GM12878 (cell line): ENCODE measurements around the gene DCTN5. TPM values are rescaled to one million over a fixed set of nuclear protein-coding genes. Genes with fewer than 3 reads are reported as not detected.

Experiments
- ATAC-seq: fragments of 200-7000 bp; cut with Tn5 transposase; 3 replicates; pipeline ENCODE4 v1.9.1; 2020; ENCODE audit warnings: mild to moderate bottlenecking, moderate library complexity
- BruUV-seq: library from RNA; stranded (reverse); fragments of 400-500 nt; replicated peaks from 2 replicates; lab custom pipeline; 2021; lab: Mats Ljungman, UMichigan
- CTCF ChIA-PET: fragments of 300-600 bp; sonication (Branson Sonifier 250); formaldehyde crosslinking; extraction: SDS; loops from one replicate; lab custom pipeline; 2021; ENCODE audit warnings: inconsistent platforms; lab: Yijun Ruan, JAX
- POLR2A ChIA-PET: fragments of 350-600 bp; formaldehyde crosslinking; extraction: SDS; loops from one replicate; lab custom pipeline; 2021; ENCODE audit warnings: inconsistent platforms; lab: Charles Lee
- RAD21 ChIA-PET: fragments of 300-600 bp; sonication (Branson Sonifier 250); formaldehyde crosslinking; loops from one replicate; lab custom pipeline; 2023; ENCODE audit warnings: antibody characterized with exemption; ENCODE audit not compliant: unreplicated experiment; lab: Charles Lee
- SMC1A ChIA-PET: fragments of 300-600 bp; sonication (Branson Sonifier 250); formaldehyde crosslinking; loops from one replicate; lab custom pipeline; 2023; ENCODE audit not compliant: unreplicated experiment, uncharacterized antibody; lab: Charles Lee
- DNase-seq: peaks from one replicate; pipeline ENCODE4 v3.0.0-alpha.2; 2011; ENCODE audit warnings: low read depth, low spot score
- FAIRE-seq: peaks from 3 replicates; lab custom pipeline; 2011; peaks lifted over from hg19 to GRCh38; lab: Jason Lieb, UNC
- H2AFZ ChIP-seq: 2 replicates; pipeline ENCODE4 v1.6.0; 2011; ENCODE audit warnings: low read depth, low read length, control low read depth; ENCODE audit not compliant: control insufficient read depth
- H3K27ac ChIP-seq: 2 replicates; pipeline ENCODE4 v1.5.1; 2011; ENCODE audit warnings: control low read depth; ENCODE audit not compliant: control insufficient read depth, insufficient read depth
- H3K27me3 ChIP-seq, 2 experiments: replicated peaks in 1 of 2; 2 replicates each; pipeline versions ENCODE4 v1.6.0 to v1.6.1; 2011; ENCODE audit warnings: low read length in 1 of 2; ENCODE audit not compliant: control insufficient read depth in 2 of 2, insufficient read depth in 2 of 2
- H3K36me3 ChIP-seq, 2 experiments: 2 replicates each; pipeline ENCODE4 v1.5.1; 2011; ENCODE audit warnings: low read length in 1 of 2; ENCODE audit not compliant: control insufficient read depth in 2 of 2, insufficient read depth in 2 of 2
- H3K4me1 ChIP-seq: 2 replicates; pipeline ENCODE4 v1.6.1; 2011; ENCODE audit warnings: mild to moderate bottlenecking, low read length, moderate library complexity, mixed read lengths; ENCODE audit not compliant: control insufficient read depth, insufficient read depth
- H3K4me2 ChIP-seq: 2 replicates; pipeline ENCODE4 v1.6.0; 2011; ENCODE audit warnings: control low read depth; ENCODE audit not compliant: control insufficient read depth, insufficient read depth
- H3K4me3 ChIP-seq: fragments of 200-600 bp; sonication (generic); 2 replicates; pipeline ENCODE4 v1.5.1; 2016
- H3K79me2 ChIP-seq: 2 replicates; pipeline ENCODE4 v1.6.0; 2011; ENCODE audit warnings: low read length; ENCODE audit not compliant: control insufficient read depth, insufficient read depth
- H3K9ac ChIP-seq: 2 replicates; pipeline ENCODE4 v1.8.0; 2011; ENCODE audit warnings: low read length, control low read depth, mixed read lengths; ENCODE audit not compliant: control insufficient read depth, insufficient read depth
- H3K9me3 ChIP-seq: replicated peaks from 3 replicates; pipeline ENCODE4 v1.5.1; 2011; ENCODE audit warnings: mild to moderate bottlenecking, low read length; ENCODE audit not compliant: control insufficient read depth, insufficient read depth
- H4K20me1 ChIP-seq: 2 replicates; pipeline ENCODE4 v1.6.0; 2011; ENCODE audit not compliant: control insufficient read depth, insufficient read depth
- EGR1 ChIP-seq, 2 experiments: IDR thresholded peaks; 1 replicate in 1 of 2; 2 replicates in 1 of 2; pipeline ENCODE4 v1.6.1; 2011 to 2012; ENCODE audit warnings: low read depth in 2 of 2, low read length in 2 of 2, borderline replicate concordance in 1 of 2, mild to moderate bottlenecking in 1 of 2, moderate library complexity in 1 of 2
- FOS ChIP-seq: IDR thresholded peaks from 3 replicates; pipeline ENCODE4 v1.6.1; 2011; ENCODE audit warnings: borderline replicate concordance; ENCODE audit not compliant: insufficient read length; ENCODE audit errors: extremely low read depth
- FOXM1 ChIP-seq: IDR thresholded peaks from 2 replicates; pipeline ENCODE4 v1.6.1; 2012; ENCODE audit warnings: low read depth, mild to moderate bottlenecking, inconsistent platforms, low read length, moderate library complexity
- HCFC1 ChIP-seq: fragments of 150-350 bp; IDR thresholded peaks from 2 replicates; pipeline ENCODE4 v1.6.1; 2014; ENCODE audit warnings: low read length
- MEF2B ChIP-seq: fragments of 450-650 bp; IDR thresholded peaks from 2 replicates; pipeline ENCODE4 v1.6.1; 2018; ENCODE audit warnings: mild to moderate bottlenecking, moderate library complexity; ENCODE audit not compliant: partially characterized antibody, poor library complexity, severe bottlenecking
- RB1 ChIP-seq: fragments of 450-650 bp; formaldehyde crosslinking; IDR thresholded peaks from 2 replicates; pipeline ENCODE4 v1.6.1; 2017; ENCODE audit warnings: mild to moderate bottlenecking, borderline replicate concordance
- WGBS: methylation state at CpG from one replicate; pipeline ENCODE4 v1.1.6; 2016; ENCODE audit warnings: low lambda C conversion rate; ENCODE audit not compliant: insufficient replicate concordance, insufficient coverage; ENCODE audit errors: missing lambda C conversion rate; 5-methylcytosine and 5-hydroxymethylcytosine counted together
- in situ Hi-C: fragments of 300-500 bp; cut with MboI; formaldehyde crosslinking; loops from 9 replicates; pipeline ENCODE4 v1.14.3; 2018; ENCODE audit warnings: mixed read lengths
- intact Hi-C: fragments of 100-400 bp; cut with micrococcal nuclease; formaldehyde crosslinking; loops from one replicate; pipeline ENCODE4 v1.14.2; 2022; ENCODE audit not compliant: unreplicated experiment
- polyA plus RNA-seq, 11 experiments: library from polyadenylated mRNA; depleted of rRNA in 4 of 11; unstranded in 6 of 11; stranded (reverse) in 5 of 11; fragments of >200 nt; fragmentation: Nextera tagmentation in 4 of 11; fragmentation: Illumina TruSeq in 1 of 11; extraction: Ambion mirVana in 4 of 11; extraction: Trizol in 1 of 11; gene quantifications; 1 replicate in 1 of 11; 2 replicates in 10 of 11; pipeline versions ENCODE4 v1.2.1 to v1.2.3, GENCODE V29; 2011 to 2016; ENCODE audit warnings: inconsistent platforms in 2 of 11, missing spikeins in 2 of 11, low read depth in 1 of 11
- total RNA-seq, 4 experiments: library from RNA; depleted of rRNA in 3 of 4; stranded (reverse); fragments of >200 nt in 3 of 4; fragmentation: Illumina TruSeq in 1 of 4; extraction: Trizol in 1 of 4; gene quantifications; 2 replicates each; pipeline versions ENCODE4 v1.2.1 to v1.2.3, GENCODE V29; 2013 to 2021
- TF ChIP-seq, protein P1 (sequence below): fragments of 450-650 bp; IDR thresholded peaks from 2 replicates; pipeline ENCODE4 v1.6.1; 2016; ENCODE audit warnings: mild to moderate bottlenecking, moderate library complexity, borderline replicate concordance
- TF ChIP-seq, protein P2 (sequence below): IDR thresholded peaks from 2 replicates; pipeline ENCODE4 v1.6.1; 2011; ENCODE audit warnings: borderline replicate concordance, low read depth, mild to moderate bottlenecking, moderate library complexity, mixed read lengths, low read length; ENCODE audit not compliant: insufficient read depth; ENCODE audit errors: extremely low read length
- TF ChIP-seq, protein P3 (sequence below): fragments of 450-650 bp; IDR thresholded peaks from 2 replicates; pipeline ENCODE4 v1.6.1; 2014; ENCODE audit warnings: mild to moderate bottlenecking
- TF ChIP-seq, protein P4 (sequence below): fragments of 450-650 bp; formaldehyde crosslinking; IDR thresholded peaks from 2 replicates; pipeline ENCODE4 v1.4.0; 2022; ENCODE audit warnings: mild to moderate bottlenecking, moderate library complexity

DCTN5 gene
- total and polyA plus RNA-seq, 10 of the 15 experiments (the other 5 are each of a cell fraction or from before 2014, with no cell fraction given) = 49.1 to 153 (median 81.4) TPM

DNA sequence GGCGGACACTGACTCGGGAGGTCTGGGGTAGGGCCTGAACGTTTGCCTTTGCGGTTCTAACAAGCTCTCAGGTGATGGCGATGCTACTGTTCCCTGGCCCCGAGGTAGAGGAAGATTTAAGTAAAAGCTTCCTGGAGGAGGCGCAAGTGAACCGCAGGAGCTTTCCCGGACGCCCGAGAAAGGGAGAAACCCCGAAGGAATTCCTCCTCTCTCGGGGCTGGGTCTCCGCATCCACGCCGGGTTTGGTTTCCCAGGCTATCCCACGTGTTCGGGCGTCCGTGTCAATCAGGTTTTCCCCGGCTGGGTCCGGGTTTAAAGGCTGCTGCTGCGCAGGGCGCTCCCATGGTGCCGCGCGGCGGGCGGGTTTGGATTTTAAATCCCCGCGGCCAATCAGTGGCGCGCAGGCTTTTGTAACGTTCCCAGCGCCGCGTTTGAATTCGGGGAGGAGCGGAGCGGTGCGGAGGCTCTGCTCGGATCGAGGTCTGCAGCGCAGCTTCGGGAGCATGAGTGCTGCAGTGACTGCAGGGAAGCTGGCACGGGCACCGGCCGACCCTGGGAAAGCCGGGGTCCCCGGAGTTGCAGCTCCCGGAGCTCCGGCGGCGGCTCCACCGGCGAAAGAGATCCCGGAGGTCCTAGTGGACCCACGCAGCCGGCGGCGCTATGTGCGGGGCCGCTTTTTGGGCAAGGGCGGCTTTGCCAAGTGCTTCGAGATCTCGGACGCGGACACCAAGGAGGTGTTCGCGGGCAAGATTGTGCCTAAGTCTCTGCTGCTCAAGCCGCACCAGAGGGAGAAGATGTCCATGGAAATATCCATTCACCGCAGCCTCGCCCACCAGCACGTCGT, 37.4 kb downstream of the DCTN5 start, which contains the start of gene PLK1:
Gene PLK1 (plus strand): TSS at position 460 of the 844 bp plus-strand sequence. CDS start 44 bp downstream, at position 504.
- H3K4me2 ChIP-seq = peak within 1 kb of the TSS; percentile 94
- peak within 1 kb of the TSS; percentile 97 for H3K4me3 ChIP-seq
- peaks cover 11 to 22% of the 10 kb centered on the region in 2 experiments for H3K36me3 ChIP-seq
- H3K79me2 ChIP-seq = peaks cover 42% of the 10 kb centered on the region
- 2% methylated on average over 75 of the region's 75 CpGs for WGBS
- intact Hi-C loops = loop anchor here (5.0 kb wide), 1 partner anchor 36 kb away; the partner anchor contains the start of genes DCTN5 and PALB2
- no TSS peak for BruUV-seq
- SMC1A ChIA-PET = interaction anchor here (1.0 to 1.5 kb wide), 4 partner anchors 26 to 71 kb away, joined by 3 to 4 read pairs (median 3); partner anchors contain the start of gene DCTN5
- in situ Hi-C loops = no loop called here
- CTCF ChIA-PET = interaction anchor here (0.6 to 4.5 kb wide), 12 partner anchors 11 to 826 kb away, joined by 3 to 26 read pairs (median 5); partner anchors contain the start of gene NDUFAB1
- H3K4me1 ChIP-seq = peaks cover 17% of the 10 kb centered on the region
- H3K27ac ChIP-seq = peak within 1 kb of the TSS; percentile 85
- ATAC-seq (peak; percentile 98), FAIRE-seq (peak; percentile 70), DNase-seq (peak; percentile 37)
- RAD21 ChIA-PET = interaction anchor here (0.7 to 2.0 kb wide), 6 partner anchors 9 to 125 kb away, joined by 3 to 6 read pairs (median 5); no protein-coding TSS in a partner anchor
- peak within 1 kb of the TSS; percentile 93 for H3K9ac ChIP-seq
- no peaks in the 10 kb centered on the region; the same call in 1 of the 2 replicates for H4K20me1 ChIP-seq
- H3K27me3 ChIP-seq = no peaks in the 10 kb centered on the region
- POLR2A ChIA-PET = interaction anchor here (0.9 to 1.4 kb wide), 4 partner anchors 9 to 38 kb away, joined by 3 to 4 read pairs (median 4); no protein-coding TSS in a partner anchor
- peak within 1 kb of the TSS; percentile 69 for H2AFZ ChIP-seq
- H3K9me3 ChIP-seq = no peaks in the 10 kb centered on the region
- TF ChIP-seq, protein P1, sequence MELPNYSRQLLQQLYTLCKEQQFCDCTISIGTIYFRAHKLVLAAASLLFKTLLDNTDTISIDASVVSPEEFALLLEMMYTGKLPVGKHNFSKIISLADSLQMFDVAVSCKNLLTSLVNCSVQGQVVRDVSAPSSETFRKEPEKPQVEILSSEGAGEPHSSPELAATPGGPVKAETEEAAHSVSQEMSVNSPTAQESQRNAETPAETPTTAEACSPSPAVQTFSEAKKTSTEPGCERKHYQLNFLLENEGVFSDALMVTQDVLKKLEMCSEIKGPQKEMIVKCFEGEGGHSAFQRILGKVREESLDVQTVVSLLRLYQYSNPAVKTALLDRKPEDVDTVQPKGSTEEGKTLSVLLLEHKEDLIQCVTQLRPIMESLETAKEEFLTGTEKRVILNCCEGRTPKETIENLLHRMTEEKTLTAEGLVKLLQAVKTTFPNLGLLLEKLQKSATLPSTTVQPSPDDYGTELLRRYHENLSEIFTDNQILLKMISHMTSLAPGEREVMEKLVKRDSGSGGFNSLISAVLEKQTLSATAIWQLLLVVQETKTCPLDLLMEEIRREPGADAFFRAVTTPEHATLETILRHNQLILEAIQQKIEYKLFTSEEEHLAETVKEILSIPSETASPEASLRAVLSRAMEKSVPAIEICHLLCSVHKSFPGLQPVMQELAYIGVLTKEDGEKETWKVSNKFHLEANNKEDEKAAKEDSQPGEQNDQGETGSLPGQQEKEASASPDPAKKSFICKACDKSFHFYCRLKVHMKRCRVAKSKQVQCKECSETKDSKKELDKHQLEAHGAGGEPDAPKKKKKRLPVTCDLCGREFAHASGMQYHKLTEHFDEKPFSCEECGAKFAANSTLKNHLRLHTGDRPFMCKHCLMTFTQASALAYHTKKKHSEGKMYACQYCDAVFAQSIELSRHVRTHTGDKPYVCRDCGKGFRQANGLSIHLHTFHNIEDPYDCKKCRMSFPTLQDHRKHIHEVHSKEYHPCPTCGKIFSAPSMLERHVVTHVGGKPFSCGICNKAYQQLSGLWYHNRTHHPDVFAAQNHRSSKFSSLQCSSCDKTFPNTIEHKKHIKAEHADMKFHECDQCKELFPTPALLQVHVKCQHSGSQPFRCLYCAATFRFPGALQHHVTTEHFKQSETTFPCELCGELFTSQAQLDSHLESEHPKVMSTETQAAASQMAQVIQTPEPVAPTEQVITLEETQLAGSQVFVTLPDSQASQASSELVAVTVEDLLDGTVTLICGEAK = no peak; the same call in 1 of the 2 replicates
- no peak for TF ChIP-seq FOS
- TF ChIP-seq MEF2B = peak; percentile 57
- 0 out of 2 replicates have a peak, but pooled peaks have one; percentile 57 for TF ChIP-seq RB1
- TF ChIP-seq, protein P2, sequence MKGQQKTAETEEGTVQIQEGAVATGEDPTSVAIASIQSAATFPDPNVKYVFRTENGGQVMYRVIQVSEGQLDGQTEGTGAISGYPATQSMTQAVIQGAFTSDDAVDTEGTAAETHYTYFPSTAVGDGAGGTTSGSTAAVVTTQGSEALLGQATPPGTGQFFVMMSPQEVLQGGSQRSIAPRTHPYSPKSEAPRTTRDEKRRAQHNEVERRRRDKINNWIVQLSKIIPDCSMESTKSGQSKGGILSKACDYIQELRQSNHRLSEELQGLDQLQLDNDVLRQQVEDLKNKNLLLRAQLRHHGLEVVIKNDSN = peak; percentile 12
- TF ChIP-seq EGR1 (IDR thresholded peaks at IDR 0.05; ENCODE audit: borderline replicate concordance in 1 of 2, low read depth in 2 of 2, low read length in 2 of 2) = no peak
- TF ChIP-seq, protein P3, sequence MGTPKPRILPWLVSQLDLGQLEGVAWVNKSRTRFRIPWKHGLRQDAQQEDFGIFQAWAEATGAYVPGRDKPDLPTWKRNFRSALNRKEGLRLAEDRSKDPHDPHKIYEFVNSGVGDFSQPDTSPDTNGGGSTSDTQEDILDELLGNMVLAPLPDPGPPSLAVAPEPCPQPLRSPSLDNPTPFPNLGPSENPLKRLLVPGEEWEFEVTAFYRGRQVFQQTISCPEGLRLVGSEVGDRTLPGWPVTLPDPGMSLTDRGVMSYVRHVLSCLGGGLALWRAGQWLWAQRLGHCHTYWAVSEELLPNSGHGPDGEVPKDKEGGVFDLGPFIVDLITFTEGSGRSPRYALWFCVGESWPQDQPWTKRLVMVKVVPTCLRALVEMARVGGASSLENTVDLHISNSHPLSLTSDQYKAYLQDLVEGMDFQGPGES = no peak
- TF ChIP-seq FOXM1 = peak; percentile 95
- TF ChIP-seq, protein P4, sequence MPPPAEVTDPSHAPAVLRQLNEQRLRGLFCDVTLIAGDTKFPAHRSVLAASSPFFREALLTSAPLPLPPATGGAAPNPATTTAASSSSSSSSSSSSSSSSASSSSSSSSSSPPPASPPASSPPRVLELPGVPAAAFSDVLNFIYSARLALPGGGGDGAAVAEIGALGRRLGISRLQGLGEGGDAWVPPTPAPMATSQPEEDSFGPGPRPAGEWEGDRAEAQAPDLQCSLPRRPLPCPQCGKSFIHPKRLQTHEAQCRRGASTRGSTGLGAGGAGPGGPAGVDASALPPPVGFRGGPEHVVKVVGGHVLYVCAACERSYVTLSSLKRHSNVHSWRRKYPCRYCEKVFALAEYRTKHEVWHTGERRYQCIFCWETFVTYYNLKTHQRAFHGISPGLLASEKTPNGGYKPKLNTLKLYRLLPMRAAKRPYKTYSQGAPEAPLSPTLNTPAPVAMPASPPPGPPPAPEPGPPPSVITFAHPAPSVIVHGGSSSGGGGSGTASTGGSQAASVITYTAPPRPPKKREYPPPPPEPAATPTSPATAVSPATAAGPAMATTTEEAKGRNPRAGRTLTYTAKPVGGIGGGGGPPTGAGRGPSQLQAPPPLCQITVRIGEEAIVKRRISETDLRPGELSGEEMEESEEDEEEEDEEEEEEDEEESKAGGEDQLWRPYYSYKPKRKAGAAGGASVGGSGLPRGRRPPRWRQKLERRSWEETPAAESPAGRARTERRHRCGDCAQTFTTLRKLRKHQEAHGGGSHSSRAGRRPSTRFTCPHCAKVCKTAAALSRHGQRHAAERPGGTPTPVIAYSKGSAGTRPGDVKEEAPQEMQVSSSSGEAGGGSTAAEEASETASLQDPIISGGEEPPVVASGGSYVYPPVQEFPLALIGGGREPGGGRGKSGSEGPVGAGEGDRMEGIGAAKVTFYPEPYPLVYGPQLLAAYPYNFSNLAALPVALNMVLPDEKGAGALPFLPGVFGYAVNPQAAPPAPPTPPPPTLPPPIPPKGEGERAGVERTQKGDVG (CRISPR knock-in tag) = no peak
- 0 out of 2 replicates have a peak, but pooled peaks have one; percentile 28 for TF ChIP-seq HCFC1
